ENCODE results near the gene FZD7.

The FZD7 gene

GRCh38 chr2:202067589-202067988, 33.9 kb downstream of the FZD7 start:
- DNase-seq (ENCODE audit: low read depth in 2 of 2), result no peak

- DNase-seq (ENCODE audit: low read depth in 2 of 2), result no peak
These were observed 35.8 kb downstream of the FZD7 start for GRCh38 chr2:202069170-202070067.

DNA sequence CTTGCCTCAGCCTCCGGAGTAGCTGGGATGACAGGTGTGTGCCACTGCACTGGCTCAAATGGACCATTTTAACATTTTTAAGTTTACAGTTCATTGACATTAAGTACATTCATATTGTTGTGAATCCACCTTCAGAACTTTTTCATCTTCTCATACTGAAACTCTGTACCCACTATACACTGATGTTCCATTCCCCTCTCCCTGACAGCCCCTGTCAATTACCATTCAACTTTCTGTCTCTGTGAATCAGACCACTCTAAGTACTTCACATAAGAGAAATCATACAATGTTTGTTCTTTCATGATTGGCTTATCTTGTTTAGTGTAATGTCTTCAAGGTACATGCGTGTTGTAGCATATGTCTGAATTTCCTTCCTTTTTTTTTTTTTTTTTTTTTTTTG, 37.5 kb downstream of the FZD7 start:
- DNase-seq (ENCODE audit: low read depth in 2 of 2), result no peak

DNA sequence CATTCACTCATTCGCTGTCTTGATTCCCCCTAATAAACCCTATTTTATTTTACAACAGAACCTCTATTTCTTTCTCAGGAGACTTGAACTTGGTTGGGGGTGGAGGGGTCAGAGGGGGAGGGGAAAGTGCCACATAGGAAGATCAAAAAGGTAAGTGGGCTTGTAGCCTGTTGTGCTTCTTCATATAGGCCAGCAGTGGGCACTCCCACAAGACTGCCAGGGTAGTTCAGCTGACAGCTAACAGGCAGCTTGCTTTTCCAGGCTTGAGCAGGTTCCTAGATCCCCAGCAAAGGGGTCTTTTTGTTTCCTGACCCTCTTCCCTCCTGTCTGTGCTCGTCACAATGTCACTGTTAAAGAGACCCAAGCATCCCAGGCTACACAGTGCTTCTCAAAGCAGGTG, 38.6 kb downstream of the FZD7 start:
- no peak for DNase-seq (ENCODE audit: low read depth in 2 of 2)

DNA sequence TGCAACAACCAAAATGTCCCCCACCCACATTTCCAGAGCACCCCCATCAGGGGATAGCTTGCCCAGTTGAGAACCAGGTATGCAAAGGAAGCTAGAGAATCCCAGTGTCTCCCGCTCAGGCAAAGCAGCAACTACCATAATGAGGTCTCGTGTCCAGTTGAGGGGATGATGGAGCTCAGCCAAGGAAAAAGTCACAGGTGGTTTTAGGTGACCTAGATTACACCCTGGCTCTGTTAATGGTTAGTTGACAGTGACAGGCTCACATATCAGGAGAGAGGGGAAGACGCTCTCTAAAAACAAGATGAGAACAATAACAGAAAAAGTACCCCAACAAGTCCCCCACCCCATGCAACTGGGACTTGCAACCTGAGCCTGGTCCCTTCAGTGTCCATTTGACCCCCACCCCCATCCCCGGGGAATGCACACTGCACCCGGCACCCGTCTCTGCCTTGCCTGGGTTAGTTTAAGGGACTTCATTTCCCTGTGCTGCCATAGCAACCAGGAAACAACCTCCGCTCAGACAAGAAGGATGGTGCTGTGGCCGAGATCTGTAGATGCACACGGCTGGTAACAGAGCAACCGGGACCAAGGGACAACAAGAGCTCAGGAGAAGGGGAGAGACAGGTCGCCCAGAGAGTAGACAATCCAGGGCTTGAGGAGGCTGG, 39.2 kb downstream of the FZD7 start, which contains the start of gene KIAA2012:
TSS of gene KIAA2012 (plus strand) at position 519 of the 665 bp plus-strand sequence. CDS start 373 bp downstream, outside the sequence.
- no peak for DNase-seq (ENCODE audit: low read depth in 2 of 2)

GRCh38 chr2:202074324-202074723, 40.7 kb downstream of the FZD7 start:
- DNase-seq (ENCODE audit: low read depth in 2 of 2), result no peak

GRCh38 chr2:202079310-202079709, 45.7 kb downstream of the FZD7 start:
- DNase-seq (ENCODE audit: low read depth in 2 of 2), result no peak

GRCh38 chr2:202084265-202084664, 50.6 kb downstream of the FZD7 start:
- DNase-seq (ENCODE audit: low read depth in 2 of 2), result no peak
